Measurements from ENCODE around the gene FOXP1.
A peak's percentile ranks its signal among the peaks of the same experiment; 100 is the strongest.

The FOXP1 gene

GRCh38 chr3:70919091-70919490 is 664.4 kb downstream of the FOXP1 start:
- peak; percentile 39 for DNase-seq

GRCh38 chr3:70916375-70917055 is 667.0 kb downstream of the FOXP1 start:
- DNase-seq = peak; percentile 13

GRCh38 chr3:70914862-70915261 is 668.7 kb downstream of the FOXP1 start:
- DNase-seq = no peak

GRCh38 chr3:70911719-70912118 is 671.8 kb downstream of the FOXP1 start:
- DNase-seq = no peak

- no peak for DNase-seq
Observed at GRCh38 chr3:70905491-70905890, 678.0 kb downstream of the FOXP1 start.
